GM23338 (cell line): Measurements from ENCODE around the gene GABRB3. TPM values are rescaled to one million over a fixed set of nuclear protein-coding genes. Genes with fewer than 3 reads are reported as not detected.

Experiments used
- ATAC-seq: fragments of 200-7000 bp; cut with Tn5 transposase; 3 replicates; pipeline ENCODE4 v1.9.1; 2020
- DNase-seq: peaks from one replicate; pipeline ENCODE4 v3.0.0-alpha.2; 2015; ENCODE audit warnings: low spot score
- H2AFZ ChIP-seq: fragments of 200-600 bp; sonication (generic); 2 replicates; pipeline ENCODE4 v1.8.0; 2016; ENCODE audit warnings: antibody characterized with exemption, mild to moderate bottlenecking, moderate library complexity
- H3F3A ChIP-seq: fragments of 200-600 bp; sonication (generic); replicated peaks from 2 replicates; pipeline ENCODE4 v1.8.0; 2017; ENCODE audit warnings: antibody characterized with exemption, mixed run types, low read depth
- H3K27ac ChIP-seq: fragments of 200-600 bp; sonication (generic); 2 replicates; pipeline ENCODE4 v1.6.1; 2016; ENCODE audit warnings: low read depth
- H3K27me3 ChIP-seq: fragments of 200-600 bp; sonication (generic); 2 replicates; pipeline ENCODE4 v1.8.0; 2016; ENCODE audit warnings: mild to moderate bottlenecking, mixed run types, moderate library complexity; ENCODE audit not compliant: insufficient read depth
- H3K36me3 ChIP-seq: fragments of 200-600 bp; sonication (generic); 2 replicates; pipeline ENCODE4 v1.8.0; 2016; ENCODE audit warnings: mild to moderate bottlenecking; ENCODE audit not compliant: insufficient read depth
- H3K4me1 ChIP-seq: fragments of 200-600 bp; sonication (generic); 2 replicates; pipeline ENCODE4 v1.8.0; 2016; ENCODE audit warnings: mild to moderate bottlenecking, moderate library complexity; ENCODE audit not compliant: insufficient read depth
- H3K4me2 ChIP-seq: fragments of 200-600 bp; sonication (generic); 2 replicates; pipeline ENCODE4 v1.7.1; 2017; ENCODE audit warnings: mixed run types
- H3K4me3 ChIP-seq: fragments of 200-600 bp; sonication (generic); 2 replicates; pipeline ENCODE4 v1.6.1; 2016; ENCODE audit warnings: mixed run types
- H3K79me2 ChIP-seq: fragments of 200-600 bp; sonication (generic); replicated peaks from 2 replicates; pipeline ENCODE4 v1.8.0; 2017; ENCODE audit warnings: mild to moderate bottlenecking; ENCODE audit not compliant: insufficient read depth
- H3K9me2 ChIP-seq: fragments of 200-600 bp; sonication (generic); 2 replicates; pipeline ENCODE4 v1.8.0; 2017; ENCODE audit not compliant: insufficient read depth
- H4K20me1 ChIP-seq: fragments of 200-600 bp; sonication (generic); replicated peaks from 2 replicates; pipeline ENCODE4 v1.8.0; 2017; ENCODE audit warnings: mild to moderate bottlenecking; ENCODE audit not compliant: insufficient read depth
- H3K27ac Mint-ChIP-seq: 2 replicates; pipeline ENCODE4 v1.8.0; 2020; ENCODE audit warnings: inconsistent platforms, mild to moderate bottlenecking, moderate library complexity, mixed read lengths
- H3K27me3 Mint-ChIP-seq: 3 replicates; pipeline ENCODE4 v1.8.0; 2022; ENCODE audit warnings: low read depth, mild to moderate bottlenecking, moderate library complexity, mixed read lengths, inconsistent platforms; ENCODE audit not compliant: insufficient read depth, poor library complexity
- H3K36me3 Mint-ChIP-seq: 3 replicates; pipeline ENCODE4 v1.8.0; 2021; ENCODE audit warnings: low read depth, mild to moderate bottlenecking, inconsistent platforms, moderate library complexity, mixed read lengths
- H3K4me1 Mint-ChIP-seq: 3 replicates; pipeline ENCODE4 v1.8.0; 2020; ENCODE audit warnings: mild to moderate bottlenecking, inconsistent platforms, mixed read lengths
- H3K4me3 Mint-ChIP-seq: 3 replicates; pipeline ENCODE4 v1.8.0; 2021; ENCODE audit warnings: moderate library complexity, mild to moderate bottlenecking, inconsistent platforms, mixed read lengths
- H3K9me3 Mint-ChIP-seq: 3 replicates; pipeline ENCODE4 v1.8.0; 2020; ENCODE audit warnings: moderate library complexity, mild to moderate bottlenecking, inconsistent platforms, mixed read lengths
- CREB1 ChIP-seq: fragments of 250-450 bp; sonication (Bioruptor Pico); IDR thresholded peaks from 2 replicates; pipeline ENCODE4 v1.5.0; 2020; ENCODE audit warnings: low read depth, mild to moderate bottlenecking, moderate library complexity
- EZH2 ChIP-seq: fragments of 200-600 bp; sonication (generic); IDR thresholded peaks from one replicate; pipeline ENCODE4 v1.8.0; 2017; ENCODE audit warnings: antibody characterized with exemption, mild to moderate bottlenecking, low read depth; ENCODE audit not compliant: unreplicated experiment
- EZH2phosphoT487 ChIP-seq: fragments of 200-600 bp; sonication (generic); IDR thresholded peaks from one replicate; pipeline ENCODE4 v1.8.1; 2018; ENCODE audit warnings: antibody characterized with exemption; ENCODE audit not compliant: unreplicated experiment
- JUNB ChIP-seq: IDR thresholded peaks from one replicate; pipeline ENCODE4 v1.6.1; 2016; ENCODE audit warnings: antibody characterized with exemption; ENCODE audit not compliant: unreplicated experiment
- NANOG ChIP-seq: IDR thresholded peaks from 2 replicates; pipeline ENCODE4 v1.6.1; 2016; ENCODE audit warnings: antibody characterized with exemption, borderline replicate concordance
- POLR2AphosphoS5 ChIP-seq: IDR thresholded peaks from 2 replicates; pipeline ENCODE4 v1.6.1; 2016; ENCODE audit warnings: antibody characterized with exemption, low read depth
- STAT1 ChIP-seq: IDR thresholded peaks from one replicate; pipeline ENCODE4 v1.6.1; 2016; ENCODE audit warnings: antibody characterized with exemption; ENCODE audit not compliant: unreplicated experiment
- ZNF114 ChIP-seq: fragments of 250-450 bp; sonication (Bioruptor Pico); IDR thresholded peaks from 2 replicates; pipeline ENCODE4 v1.5.0; 2020; ENCODE audit warnings: mild to moderate bottlenecking, moderate library complexity
- ZNF331 ChIP-seq: fragments of 250-450 bp; sonication (Bioruptor Pico); IDR thresholded peaks from 2 replicates; pipeline ENCODE4 v1.5.0; 2020; ENCODE audit warnings: low read depth, mild to moderate bottlenecking, moderate library complexity
- polyA plus RNA-seq: library from polyadenylated mRNA; unstranded; fragments of >200 nt; fragmentation: Nextera tagmentation; extraction: Ambion mirVana; gene quantifications from 2 replicates; pipeline ENCODE4 v1.2.1, GENCODE V29; 2016
- total RNA-seq: library from RNA; depleted of rRNA; stranded (reverse); fragments of >200 nt; shearing (Covaris generic); gene quantifications from 2 replicates; pipeline ENCODE4 v1.2.3, GENCODE V29; 2014
- TF ChIP-seq, protein P1 (sequence below): IDR thresholded peaks from one replicate; pipeline ENCODE4 v1.6.1; 2018; ENCODE audit warnings: antibody characterized with exemption; ENCODE audit not compliant: unreplicated experiment
- TF ChIP-seq, protein P2 (sequence below), 2 experiments: fragments of 200-600 bp in 1 of 2; sonication (generic) in 1 of 2; conservative IDR thresholded peaks; 2 replicates each; pipeline versions ENCODE4 v1.5.1 to v1.6.1; 2016 to 2017; ENCODE audit warnings: antibody characterized with exemption in 2 of 2, low read depth in 2 of 2, mild to moderate bottlenecking in 2 of 2, moderate library complexity in 1 of 2

The GABRB3 gene
- total and polyA plus RNA-seq, 2 experiments from 2014 or later = 56.5 to 131 TPM

DNA sequence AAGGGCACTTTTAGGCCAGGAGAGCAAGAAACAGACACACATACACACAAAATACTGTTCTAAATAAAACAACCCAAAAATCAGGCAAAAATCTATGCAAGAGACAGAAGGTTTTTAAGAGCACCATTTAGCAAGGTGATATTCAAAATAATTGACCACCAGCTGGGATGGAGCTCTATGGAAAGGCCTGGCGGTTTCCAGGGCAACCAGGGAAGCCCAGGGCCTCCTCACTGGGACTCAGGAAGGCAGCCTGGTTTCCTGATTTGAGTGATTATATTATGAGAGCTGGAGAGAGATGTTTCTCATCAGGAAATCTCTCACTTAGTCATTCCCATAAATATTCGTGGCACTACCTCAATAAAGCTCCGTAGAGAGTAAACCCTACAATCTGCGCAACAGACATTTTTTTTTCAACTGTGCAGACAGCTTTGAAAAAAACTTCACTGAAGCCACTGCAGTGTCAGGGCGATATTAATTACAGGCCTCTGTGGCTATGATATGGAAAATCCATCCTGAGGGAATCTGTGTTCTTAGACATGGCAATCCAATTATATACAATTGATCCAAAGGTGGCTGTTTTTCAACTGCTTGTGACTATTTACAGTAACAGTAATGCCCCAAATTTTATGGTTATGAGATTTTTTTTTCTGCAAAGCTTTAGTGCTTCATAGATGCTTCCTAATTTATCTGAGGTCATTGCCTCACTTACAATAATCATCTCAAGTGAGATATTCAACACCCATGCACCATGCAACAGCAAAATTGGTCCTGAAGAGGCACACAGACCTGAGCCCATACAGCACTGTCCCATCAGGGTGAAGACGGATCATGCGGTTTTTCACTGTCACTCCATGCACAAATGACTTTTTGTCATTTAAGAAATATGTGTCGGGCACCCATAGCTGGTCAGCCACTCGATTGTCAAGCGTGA is 152.1 kb downstream of the GABRB3 start:
- peaks cover 85% of the 10 kb centered on the region for H3K79me2 ChIP-seq
- peak overlapping the region; percentile 60 for H3K4me2 ChIP-seq
- H3F3A ChIP-seq = no peaks in the 10 kb centered on the region
- no peak overlapping the region for H3K27ac ChIP-seq
- peak; percentile 62 for DNase-seq
- Mint-ChIP-seq H3K27me3 (peaks cover 4% of the 10 kb centered on the region), H3K4me1 (peaks cover 62% of the 10 kb centered on the region), H3K9me3 (peaks cover 12% of the 10 kb centered on the region), H3K27ac (no peak overlapping the region; the same call in 1 of the 2 replicates), H3K36me3 (peaks cover 51% of the 10 kb centered on the region), H3K4me3 (no peak overlapping the region)
- H3K9me2 ChIP-seq = no peaks in the 10 kb centered on the region
- peaks cover 49% of the 10 kb centered on the region for H3K4me1 ChIP-seq
- H3K4me3 ChIP-seq = no peak overlapping the region
- no peaks in the 10 kb centered on the region for H3K27me3 ChIP-seq
- peak; percentile 43 for ATAC-seq
- H3K36me3 ChIP-seq = no peaks in the 10 kb centered on the region
- no peak overlapping the region for H2AFZ ChIP-seq
- peaks cover 12% of the 10 kb centered on the region for H4K20me1 ChIP-seq
- no peak for TF ChIP-seq ZNF331 (CRISPR knock-in tag)

DNA sequence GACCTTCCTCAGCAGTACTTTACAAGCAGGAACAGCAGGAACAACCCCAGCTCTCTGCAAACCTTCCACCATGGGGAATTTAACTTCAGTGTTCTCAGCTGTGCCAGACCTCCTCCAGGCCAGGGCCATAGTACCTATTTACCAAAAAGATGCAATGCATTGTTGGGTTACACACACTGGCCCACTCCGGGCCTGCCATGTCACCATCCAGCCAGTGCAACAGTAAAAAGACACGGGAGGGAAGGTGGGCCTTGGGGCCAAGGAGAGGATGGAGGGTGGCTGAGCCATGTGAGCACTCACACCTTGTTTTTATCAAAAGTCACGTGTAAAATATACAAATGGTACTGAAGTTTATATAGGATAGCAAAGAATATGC is 157.0 kb downstream of the GABRB3 start:
- no peak overlapping the region for H2AFZ ChIP-seq
- peaks cover 9% of the 10 kb centered on the region; the same call in 1 of the 2 replicates for H4K20me1 ChIP-seq
- no peaks in the 10 kb centered on the region for H3K9me2 ChIP-seq
- no peak overlapping the region for H3K27ac ChIP-seq
- Mint-ChIP-seq H3K36me3 (peaks cover 75% of the 10 kb centered on the region), H3K9me3 (peaks cover 16% of the 10 kb centered on the region), H3K27ac (peak overlapping the region; percentile 87), H3K4me3 (no peak overlapping the region), H3K27me3 (no peaks in the 10 kb centered on the region), H3K4me1 (peaks cover 24% of the 10 kb centered on the region)
- no peak for DNase-seq
- no peaks in the 10 kb centered on the region; the same call in 1 of the 2 replicates for H3K36me3 ChIP-seq
- peaks cover 49% of the 10 kb centered on the region for H3K79me2 ChIP-seq
- ATAC-seq = no peak; the same call in 2 of the 3 replicates
- H3K4me3 ChIP-seq = no peak overlapping the region
- H3K27me3 ChIP-seq = no peaks in the 10 kb centered on the region
- peaks cover 19% of the 10 kb centered on the region for H3K4me1 ChIP-seq
- H3K4me2 ChIP-seq = 0 out of 2 replicates have a peak overlapping the region, but pooled peaks have one; percentile 9
- H3F3A ChIP-seq = no peaks in the 10 kb centered on the region
- TF ChIP-seq ZNF114 (CRISPR knock-in tag) (no peak), STAT1 (no peak), JUNB (no peak), POLR2AphosphoS5 (no peak), CREB1 (CRISPR knock-in tag) (no peak), ZNF331 (CRISPR knock-in tag) (no peak), EZH2 (no peak), NANOG (no peak), EZH2phosphoT487 (no peak)
- TF ChIP-seq, protein P1, sequence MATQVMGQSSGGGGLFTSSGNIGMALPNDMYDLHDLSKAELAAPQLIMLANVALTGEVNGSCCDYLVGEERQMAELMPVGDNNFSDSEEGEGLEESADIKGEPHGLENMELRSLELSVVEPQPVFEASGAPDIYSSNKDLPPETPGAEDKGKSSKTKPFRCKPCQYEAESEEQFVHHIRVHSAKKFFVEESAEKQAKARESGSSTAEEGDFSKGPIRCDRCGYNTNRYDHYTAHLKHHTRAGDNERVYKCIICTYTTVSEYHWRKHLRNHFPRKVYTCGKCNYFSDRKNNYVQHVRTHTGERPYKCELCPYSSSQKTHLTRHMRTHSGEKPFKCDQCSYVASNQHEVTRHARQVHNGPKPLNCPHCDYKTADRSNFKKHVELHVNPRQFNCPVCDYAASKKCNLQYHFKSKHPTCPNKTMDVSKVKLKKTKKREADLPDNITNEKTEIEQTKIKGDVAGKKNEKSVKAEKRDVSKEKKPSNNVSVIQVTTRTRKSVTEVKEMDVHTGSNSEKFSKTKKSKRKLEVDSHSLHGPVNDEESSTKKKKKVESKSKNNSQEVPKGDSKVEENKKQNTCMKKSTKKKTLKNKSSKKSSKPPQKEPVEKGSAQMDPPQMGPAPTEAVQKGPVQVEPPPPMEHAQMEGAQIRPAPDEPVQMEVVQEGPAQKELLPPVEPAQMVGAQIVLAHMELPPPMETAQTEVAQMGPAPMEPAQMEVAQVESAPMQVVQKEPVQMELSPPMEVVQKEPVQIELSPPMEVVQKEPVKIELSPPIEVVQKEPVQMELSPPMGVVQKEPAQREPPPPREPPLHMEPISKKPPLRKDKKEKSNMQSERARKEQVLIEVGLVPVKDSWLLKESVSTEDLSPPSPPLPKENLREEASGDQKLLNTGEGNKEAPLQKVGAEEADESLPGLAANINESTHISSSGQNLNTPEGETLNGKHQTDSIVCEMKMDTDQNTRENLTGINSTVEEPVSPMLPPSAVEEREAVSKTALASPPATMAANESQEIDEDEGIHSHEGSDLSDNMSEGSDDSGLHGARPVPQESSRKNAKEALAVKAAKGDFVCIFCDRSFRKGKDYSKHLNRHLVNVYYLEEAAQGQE = no peak
- TF ChIP-seq, protein P2, sequence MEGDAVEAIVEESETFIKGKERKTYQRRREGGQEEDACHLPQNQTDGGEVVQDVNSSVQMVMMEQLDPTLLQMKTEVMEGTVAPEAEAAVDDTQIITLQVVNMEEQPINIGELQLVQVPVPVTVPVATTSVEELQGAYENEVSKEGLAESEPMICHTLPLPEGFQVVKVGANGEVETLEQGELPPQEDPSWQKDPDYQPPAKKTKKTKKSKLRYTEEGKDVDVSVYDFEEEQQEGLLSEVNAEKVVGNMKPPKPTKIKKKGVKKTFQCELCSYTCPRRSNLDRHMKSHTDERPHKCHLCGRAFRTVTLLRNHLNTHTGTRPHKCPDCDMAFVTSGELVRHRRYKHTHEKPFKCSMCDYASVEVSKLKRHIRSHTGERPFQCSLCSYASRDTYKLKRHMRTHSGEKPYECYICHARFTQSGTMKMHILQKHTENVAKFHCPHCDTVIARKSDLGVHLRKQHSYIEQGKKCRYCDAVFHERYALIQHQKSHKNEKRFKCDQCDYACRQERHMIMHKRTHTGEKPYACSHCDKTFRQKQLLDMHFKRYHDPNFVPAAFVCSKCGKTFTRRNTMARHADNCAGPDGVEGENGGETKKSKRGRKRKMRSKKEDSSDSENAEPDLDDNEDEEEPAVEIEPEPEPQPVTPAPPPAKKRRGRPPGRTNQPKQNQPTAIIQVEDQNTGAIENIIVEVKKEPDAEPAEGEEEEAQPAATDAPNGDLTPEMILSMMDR (conservative IDR thresholded peaks at IDR 0.05; ENCODE audit: low read depth in 2 of 2) = no peak
